IMR-90 (cell line): Measurements from ENCODE around the gene STX11.

Experiments used
- TF ChIP-seq, protein P1 (sequence below): fragments of 150-350 bp; IDR thresholded peaks from 2 replicates; pipeline ENCODE4 v1.6.1; 2017; ENCODE audit warnings: mild to moderate bottlenecking, antibody characterized with exemption, low read length, low read depth
- TF ChIP-seq, protein P2 (sequence below): conservative IDR thresholded peaks from 2 replicates; pipeline ENCODE4 v1.5.1; 2012; ENCODE audit warnings: mild to moderate bottlenecking, low read depth, low read length, improper control_type of control experiment
- TF ChIP-seq, protein P3 (sequence below): fragments of 150-350 bp; IDR thresholded peaks from 2 replicates; pipeline ENCODE4 v1.6.1; 2016; ENCODE audit warnings: low read depth, mild to moderate bottlenecking, low read length, moderate library complexity, borderline replicate concordance

DNA sequence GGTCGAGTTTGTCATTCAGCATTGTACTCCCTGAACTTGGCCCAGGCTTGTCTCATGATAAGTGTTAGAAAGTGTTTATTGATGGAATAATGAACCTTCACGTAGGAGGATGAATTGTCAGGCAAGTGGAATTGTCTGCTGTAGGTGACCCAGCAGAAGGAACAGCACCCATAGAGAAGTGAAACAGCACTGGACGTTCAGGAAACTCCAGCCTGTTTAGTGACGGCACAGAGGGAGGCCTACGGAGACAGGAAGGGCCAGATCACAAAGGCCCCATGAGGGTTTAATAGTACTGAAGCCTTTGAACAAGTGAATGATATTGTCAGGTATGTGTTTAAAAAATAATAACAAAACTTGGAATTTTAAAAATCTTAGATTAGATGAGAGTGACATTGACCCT is 2.9 kb downstream of the STX11 start:
- TF ChIP-seq, protein P1, sequence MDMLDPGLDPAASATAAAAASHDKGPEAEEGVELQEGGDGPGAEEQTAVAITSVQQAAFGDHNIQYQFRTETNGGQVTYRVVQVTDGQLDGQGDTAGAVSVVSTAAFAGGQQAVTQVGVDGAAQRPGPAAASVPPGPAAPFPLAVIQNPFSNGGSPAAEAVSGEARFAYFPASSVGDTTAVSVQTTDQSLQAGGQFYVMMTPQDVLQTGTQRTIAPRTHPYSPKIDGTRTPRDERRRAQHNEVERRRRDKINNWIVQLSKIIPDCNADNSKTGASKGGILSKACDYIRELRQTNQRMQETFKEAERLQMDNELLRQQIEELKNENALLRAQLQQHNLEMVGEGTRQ, result no peak
- TF ChIP-seq, protein P2, sequence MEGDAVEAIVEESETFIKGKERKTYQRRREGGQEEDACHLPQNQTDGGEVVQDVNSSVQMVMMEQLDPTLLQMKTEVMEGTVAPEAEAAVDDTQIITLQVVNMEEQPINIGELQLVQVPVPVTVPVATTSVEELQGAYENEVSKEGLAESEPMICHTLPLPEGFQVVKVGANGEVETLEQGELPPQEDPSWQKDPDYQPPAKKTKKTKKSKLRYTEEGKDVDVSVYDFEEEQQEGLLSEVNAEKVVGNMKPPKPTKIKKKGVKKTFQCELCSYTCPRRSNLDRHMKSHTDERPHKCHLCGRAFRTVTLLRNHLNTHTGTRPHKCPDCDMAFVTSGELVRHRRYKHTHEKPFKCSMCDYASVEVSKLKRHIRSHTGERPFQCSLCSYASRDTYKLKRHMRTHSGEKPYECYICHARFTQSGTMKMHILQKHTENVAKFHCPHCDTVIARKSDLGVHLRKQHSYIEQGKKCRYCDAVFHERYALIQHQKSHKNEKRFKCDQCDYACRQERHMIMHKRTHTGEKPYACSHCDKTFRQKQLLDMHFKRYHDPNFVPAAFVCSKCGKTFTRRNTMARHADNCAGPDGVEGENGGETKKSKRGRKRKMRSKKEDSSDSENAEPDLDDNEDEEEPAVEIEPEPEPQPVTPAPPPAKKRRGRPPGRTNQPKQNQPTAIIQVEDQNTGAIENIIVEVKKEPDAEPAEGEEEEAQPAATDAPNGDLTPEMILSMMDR, result no peak
- TF ChIP-seq, protein P3, sequence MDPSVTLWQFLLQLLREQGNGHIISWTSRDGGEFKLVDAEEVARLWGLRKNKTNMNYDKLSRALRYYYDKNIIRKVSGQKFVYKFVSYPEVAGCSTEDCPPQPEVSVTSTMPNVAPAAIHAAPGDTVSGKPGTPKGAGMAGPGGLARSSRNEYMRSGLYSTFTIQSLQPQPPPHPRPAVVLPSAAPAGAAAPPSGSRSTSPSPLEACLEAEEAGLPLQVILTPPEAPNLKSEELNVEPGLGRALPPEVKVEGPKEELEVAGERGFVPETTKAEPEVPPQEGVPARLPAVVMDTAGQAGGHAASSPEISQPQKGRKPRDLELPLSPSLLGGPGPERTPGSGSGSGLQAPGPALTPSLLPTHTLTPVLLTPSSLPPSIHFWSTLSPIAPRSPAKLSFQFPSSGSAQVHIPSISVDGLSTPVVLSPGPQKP, result no peak
